Measurements from ENCODE around the gene MLLT3.

MLLT3 gene

GRCh38 chr9:20582150-20582549 is 40.1 kb downstream of the MLLT3 start:
- no peak for DNase-seq
- Histone ChIP-seq H3K36me3 (ENCODE audit: insufficient read depth, low read length) (peaks cover 16% of the 10 kb centered on the region), H3K4me1 (ENCODE audit: insufficient read depth, low read length) (no peaks in the 10 kb centered on the region), H3K27me3 (ENCODE audit: insufficient read depth, low read length, poor library complexity) (no peaks in the 10 kb centered on the region), H4K20me1 (ENCODE audit: insufficient read depth, low read length) (no peaks in the 10 kb centered on the region), H3K9ac (ENCODE audit: low read depth, low read length) (no peak overlapping the region), H3K27ac (ENCODE audit: low read length) (no peak overlapping the region), H2AFZ (ENCODE audit: low read depth, low read length) (no peak overlapping the region), H3K79me2 (ENCODE audit: insufficient read depth, low read length) (peaks cover 46% of the 10 kb centered on the region), H3K4me3 (ENCODE audit: low read depth in 1 of 2, low read length in 2 of 2) (no peak overlapping the region), H3K4me2 (ENCODE audit: insufficient read depth, low read length) (no peak overlapping the region), H3K9me3 (ENCODE audit: insufficient read depth, low read length, severe bottlenecking) (peaks cover 2% of the 10 kb centered on the region)
- TF ChIP-seq CTCF (IDR thresholded peaks at IDR 0.05; ENCODE audit: borderline replicate concordance, extremely low read depth, low read length, poor library complexity, severe bottlenecking) (no peak), EZH2 (IDR thresholded peaks at IDR 0.05; ENCODE audit: borderline replicate concordance, low read depth, low read length, severe bottlenecking) (no peak)
- no peak for ATAC-seq (ENCODE audit: insufficient read depth, low read depth)

GRCh38 chr9:20580673-20581072 is 41.6 kb downstream of the MLLT3 start:
- Histone ChIP-seq H3K79me2 (ENCODE audit: insufficient read depth, low read length) (peaks cover 43% of the 10 kb centered on the region), H4K20me1 (ENCODE audit: insufficient read depth, low read length) (no peaks in the 10 kb centered on the region)

GRCh38 chr9:20579524-20580314 is 42.6 kb downstream of the MLLT3 start:
- Histone ChIP-seq H3K4me3 (ENCODE audit: low read depth in 1 of 2, low read length in 2 of 2) (no peak overlapping the region), H3K27me3 (ENCODE audit: insufficient read depth, low read length, poor library complexity) (no peaks in the 10 kb centered on the region), H3K9ac (ENCODE audit: low read depth, low read length) (no peak overlapping the region), H2AFZ (ENCODE audit: low read depth, low read length) (no peak overlapping the region), H3K27ac (ENCODE audit: low read length) (no peak overlapping the region), H3K36me3 (ENCODE audit: insufficient read depth, low read length) (peaks cover 12% of the 10 kb centered on the region; the same call in 1 of the 2 replicates), H3K4me1 (ENCODE audit: insufficient read depth, low read length) (no peaks in the 10 kb centered on the region), H3K79me2 (ENCODE audit: insufficient read depth, low read length) (peaks cover 38% of the 10 kb centered on the region), H3K4me2 (ENCODE audit: insufficient read depth, low read length) (no peak overlapping the region), H4K20me1 (ENCODE audit: insufficient read depth, low read length) (no peaks in the 10 kb centered on the region), H3K9me3 (ENCODE audit: insufficient read depth, low read length, severe bottlenecking) (peaks cover 11% of the 10 kb centered on the region)
- DNase-seq (no peak), ATAC-seq (ENCODE audit: insufficient read depth, low read depth) (peak; percentile 45; the same call in 1 of the 3 replicates)
- TF ChIP-seq CTCF (IDR thresholded peaks at IDR 0.05; ENCODE audit: borderline replicate concordance, extremely low read depth, low read length, poor library complexity, severe bottlenecking) (no peak), EZH2 (IDR thresholded peaks at IDR 0.05; ENCODE audit: borderline replicate concordance, low read depth, low read length, severe bottlenecking) (no peak)

More at GRCh38 chr9:20580673-20581072, 41.6 kb downstream of the MLLT3 start:
- Histone ChIP-seq H3K4me2 (ENCODE audit: insufficient read depth, low read length) (no peak overlapping the region), H3K36me3 (ENCODE audit: insufficient read depth, low read length) (peaks cover 17% of the 10 kb centered on the region), H3K9me3 (ENCODE audit: insufficient read depth, low read length, severe bottlenecking) (peaks cover 11% of the 10 kb centered on the region), H3K4me1 (ENCODE audit: insufficient read depth, low read length) (no peaks in the 10 kb centered on the region), H3K9ac (ENCODE audit: low read depth, low read length) (no peak overlapping the region), H3K27ac (ENCODE audit: low read length) (no peak overlapping the region), H3K27me3 (ENCODE audit: insufficient read depth, low read length, poor library complexity) (no peaks in the 10 kb centered on the region), H3K4me3 (ENCODE audit: low read depth in 1 of 2, low read length in 2 of 2) (no peak overlapping the region), H2AFZ (ENCODE audit: low read depth, low read length) (no peak overlapping the region)
- TF ChIP-seq CTCF (IDR thresholded peaks at IDR 0.05; ENCODE audit: borderline replicate concordance, extremely low read depth, low read length, poor library complexity, severe bottlenecking): no peak
- TF ChIP-seq EZH2 (IDR thresholded peaks at IDR 0.05; ENCODE audit: borderline replicate concordance, low read depth, low read length, severe bottlenecking): no peak
- no peak for ATAC-seq (ENCODE audit: insufficient read depth, low read depth)
- no peak for DNase-seq

Data from DND-41 (cell line).